ENCODE measurements around the gene LRRC8C. TPM values are rescaled to one million over a fixed set of nuclear protein-coding genes. Genes with fewer than 3 reads are reported as not detected.

Gene LRRC8C
- total and polyA plus RNA-seq, 2 of the 8 experiments (the other 6 are each of a cell fraction or from before 2014, with no cell fraction given) = 1.1 to 2.1 TPM

- DNase-seq (ENCODE audit: low read depth in 1 of 2, low spot score in 2 of 2) = no peak
- Histone ChIP-seq H4K8ac (ENCODE audit: extremely low read depth, insufficient read depth, low read length) (no peak overlapping the region), H3K23me2 (ENCODE audit: low read depth, low read length) (no peaks in the 10 kb centered on the region), H4K20me1 (replicated peaks in 1 of 2; ENCODE audit: control insufficient read depth in 1 of 2, insufficient read depth in 2 of 2, low read length in 2 of 2) (no peaks in the 10 kb centered on the region), H3K9ac (replicated peaks in 1 of 4; ENCODE audit: extremely low read depth in 1 of 4, low read depth in 3 of 4, low read length in 3 of 4) (no peak overlapping the region), H3K79me2 (ENCODE audit: control insufficient read depth in 1 of 2, insufficient read depth in 2 of 2, low read length in 2 of 2) (no peaks in the 10 kb centered on the region), H2BK5ac (ENCODE audit: low read depth, low read length) (no peak overlapping the region), H2AK5ac (ENCODE audit: low read depth, low read length) (no peak overlapping the region), H3K4ac (replicated peaks; ENCODE audit: insufficient read length, low read depth, low read length) (no peak overlapping the region), H4K91ac (replicated peaks; ENCODE audit: insufficient read length, low read length) (no peak overlapping the region), H3K56ac (replicated peaks; ENCODE audit: insufficient read length, low read depth, low read length) (no peak overlapping the region), H3K36me3 (ENCODE audit: control insufficient read depth in 2 of 4, insufficient read depth in 4 of 4, low read length in 3 of 4) (no peaks in the 10 kb centered on the region), H3K4me3 (ENCODE audit: extremely low read depth in 1 of 4, insufficient read depth in 2 of 4, low read depth in 3 of 4, low read length in 4 of 4) (no peak overlapping the region), H3K18ac (ENCODE audit: extremely low read depth, low read length) (no peak overlapping the region), H2BK20ac (ENCODE audit: low read length) (no peak overlapping the region), H2BK15ac (ENCODE audit: low read length) (no peak overlapping the region), H3K79me1 (ENCODE audit: low read depth, low read length) (no peaks in the 10 kb centered on the region), H3K27me3 (replicated peaks in 1 of 4; ENCODE audit: control insufficient read depth in 3 of 4, extremely low read depth in 1 of 4, insufficient read depth in 3 of 4, low read length in 3 of 4) (no peaks in the 10 kb centered on the region), H3K14ac (ENCODE audit: insufficient read length) (no peak overlapping the region), H3K9me3 (ENCODE audit: insufficient read depth in 2 of 2, low read depth in 1 of 2, low read length in 1 of 2) (no peaks in the 10 kb centered on the region), H3K23ac (ENCODE audit: insufficient read length) (no peak overlapping the region), H3K4me1 (replicated peaks in 1 of 4; ENCODE audit: control insufficient read depth in 3 of 4, insufficient read depth in 4 of 4, low read length in 3 of 4) (no peaks in the 10 kb centered on the region), H2AFZ (ENCODE audit: low read length) (no peak overlapping the region), H2BK120ac (replicated peaks; ENCODE audit: low read depth, low read length) (no peak overlapping the region), H2BK12ac (ENCODE audit: low read depth, low read length) (no peak overlapping the region), H4K5ac (ENCODE audit: insufficient read length, low read depth, low read length) (no peak overlapping the region), H3K4me2 (ENCODE audit: insufficient read depth in 1 of 2, low read depth in 2 of 2, low read length in 2 of 2) (no peak overlapping the region), H3K27ac (ENCODE audit: low read depth, low read length) (no peak overlapping the region)
- ChIA-PET CTCF (ENCODE audit: partially characterized antibody) (interaction anchor here (0.6 to 0.7 kb wide), 2 partner anchors 11 to 116 kb away, joined by 3 to 4 read pairs; no protein-coding TSS in a partner anchor), POLR2A (ENCODE audit: partially characterized antibody) (no interaction called here)
- no peak for FAIRE-seq
- 95% methylated on average over 10 of the region's 10 CpGs; no CpG with 5 or more reads in 1 of the 2 experiments for WGBS, 2 experiments (ENCODE audit: extremely low coverage in 1 of 2, insufficient coverage in 1 of 2, insufficient read length in 1 of 2, insufficient replicate concordance in 2 of 2, low coverage in 1 of 2, low lambda C conversion rate in 2 of 2, missing lambda C conversion rate in 1 of 2)
- TF ChIP-seq RFX5 (IDR thresholded peaks at IDR 0.05; ENCODE audit: borderline replicate concordance, low read depth, low read length) = no peak
- TF ChIP-seq RNF2 (IDR thresholded peaks at IDR 0.05; ENCODE audit: borderline replicate concordance, low read depth, low read length, missing control alignments, poor library complexity, severe bottlenecking) = no peak
- TF ChIP-seq ATF2 (IDR thresholded peaks at IDR 0.05; ENCODE audit: low read length) = no peak
- TF ChIP-seq SIX5 (IDR thresholded peaks at IDR 0.05; ENCODE audit: low read depth, low read length) = no peak
- TF ChIP-seq E2F6 (IDR thresholded peaks at IDR 0.05) = no peak
- no peak for TF ChIP-seq BRCA1 (IDR thresholded peaks at IDR 0.05; ENCODE audit: low read depth, low read length)
- TF ChIP-seq FOSL1 (IDR thresholded peaks at IDR 0.05; ENCODE audit: insufficient read depth, low read depth, low read length) = no peak
- no peak for TF ChIP-seq SP2 (IDR thresholded peaks at IDR 0.05; ENCODE audit: low read length)
- no peak for TF ChIP-seq POLR2A (IDR thresholded peaks at IDR 0.05; ENCODE audit: control extremely low read depth in 1 of 2, low read depth in 2 of 2, low read length in 2 of 2)
- TF ChIP-seq SIRT6 (IDR thresholded peaks at IDR 0.05; ENCODE audit: low read length) = no peak
- TF ChIP-seq SP1 (IDR thresholded peaks at IDR 0.05; ENCODE audit: low read depth, low read length) = no peak
- TF ChIP-seq CTBP2 (IDR thresholded peaks at IDR 0.05; ENCODE audit: borderline replicate concordance, insufficient read depth, insufficient read length, low read length) = no peak
These were observed 105.1 kb downstream of the LRRC8C start for GRCh38 chr1:89737985-89738510.

All from H1 (cell line).